GM18907 (cell line): ENCODE results near the gene AGFG1.
A peak's percentile ranks its signal among the peaks of the same experiment; 100 is the strongest.

ENCODE experiments used
- ATAC-seq: cut with Tn5 transposase; IDR thresholded peaks from one replicate; pipeline ENCODE4 v1.9.1; 2021; ENCODE audit warnings: mild to moderate bottlenecking, moderate library complexity; ENCODE audit not compliant: unreplicated experiment

The AGFG1 gene

GRCh38 chr2:227602358-227602757 lies 130.4 kb downstream of the AGFG1 start:
- no peak for ATAC-seq

GRCh38 chr2:227606476-227606875 lies 134.5 kb downstream of the AGFG1 start:
- ATAC-seq = no peak

DNA sequence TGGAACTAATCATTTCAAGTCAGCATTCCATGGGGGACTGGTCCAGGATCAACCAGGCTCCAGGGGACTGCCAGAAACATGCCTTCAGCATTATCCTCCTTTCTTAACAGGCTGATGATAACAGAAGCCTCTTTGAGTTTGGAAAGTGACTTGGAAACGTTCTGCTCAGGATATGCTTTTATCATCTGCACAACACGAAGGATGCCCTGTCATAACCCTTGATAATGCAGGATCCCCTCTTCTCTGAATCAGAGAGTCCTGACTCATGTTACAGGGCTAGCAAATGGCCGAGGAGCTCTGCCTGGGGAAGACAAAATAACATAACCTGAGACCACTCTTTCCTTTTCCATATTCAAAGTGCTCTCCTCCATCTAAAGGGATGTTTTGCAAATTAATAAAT lies 136.0 kb downstream of the AGFG1 start:
- no peak for ATAC-seq

GRCh38 chr2:227608561-227609338 lies 136.8 kb downstream of the AGFG1 start:
- peak; percentile 62 for ATAC-seq

- peak; percentile 40 for ATAC-seq
These were observed 138.2 kb downstream of the AGFG1 start for GRCh38 chr2:227610123-227610522.
